Esophagus squamous epithelium (tissue), 5 donors: ENCODE results near the gene NUFIP1. TPM values are rescaled to one million over a fixed set of nuclear protein-coding genes. Genes with fewer than 3 reads are reported as not detected.
A peak's percentile ranks its signal among the peaks of the same experiment; 100 is the strongest.

Experiments
- DNase-seq: peaks from one replicate; lab custom pipeline; 2025; lab: John Stamatoyannopoulos, UW
- H3K27ac ChIP-seq, 4 donors: fragments of 200-600 bp; sonication (generic); one replicate each; pipeline ENCODE4 v1.5.1; 2016 to 2019; ENCODE audit warnings: mild to moderate bottlenecking in 1 of 4
- H3K27me3 ChIP-seq, 4 donors: fragments of 200-600 bp; sonication (generic); 1 replicate in 3 of 4; 2 replicates in 1 of 4; pipeline versions ENCODE4 v1.5.1 to v1.6.0; 2017 to 2021; ENCODE audit warnings: antibody characterized with exemption in 1 of 4
- H3K36me3 ChIP-seq, 3 donors: fragments of 200-600 bp; sonication (generic); one replicate each; pipeline ENCODE4 v1.5.1; 2016 to 2019
- H3K4me1 ChIP-seq, 3 donors: fragments of 200-600 bp; sonication (generic); one replicate each; pipeline ENCODE4 v1.5.1; 2017 to 2019
- H3K4me3 ChIP-seq, 4 donors: fragments of 200-600 bp; sonication (generic); 1 replicate in 3 of 4; 2 replicates in 1 of 4; pipeline ENCODE4 v1.5.1; 2016 to 2019; ENCODE audit warnings: mild to moderate bottlenecking in 2 of 4, moderate library complexity in 1 of 4
- H3K9me3 ChIP-seq, 3 donors: fragments of 200-600 bp; sonication (generic); one replicate each; pipeline ENCODE4 v1.5.1; 2016 to 2019
- POLR2A ChIP-seq, 4 donors: fragments of 450-650 bp; IDR thresholded peaks; one replicate each; pipeline ENCODE4 v1.6.1; 2017; ENCODE audit warnings: antibody characterized with exemption in 4 of 4, mild to moderate bottlenecking in 4 of 4, moderate library complexity in 3 of 4
- WGBS, 2 donors: methylation state at CpG; one replicate each; pipeline ENCODE4 v1.1.5; 2018; 5-methylcytosine and 5-hydroxymethylcytosine counted together
- intact Hi-C: fragments of 100-400 bp; cut with DNase I; formaldehyde crosslinking; loops from one replicate; pipeline ENCODE4 v1.15.0; 2022
- total RNA-seq, 4 donors: library from RNA; depleted of rRNA; stranded (reverse); fragments of >200 nt; gene quantifications; one replicate each; pipeline ENCODE4 v1.1.0, GENCODE V29; 2016
- TF ChIP-seq, protein P1 (sequence below), 6 experiments: fragments of 450-650 bp in 4 of 6; fragments of 200-600 bp in 2 of 6; sonication (generic) in 2 of 6; IDR thresholded peaks; one replicate each; pipeline ENCODE4 v1.5.1; 2016 to 2019; ENCODE audit warnings: antibody characterized with exemption in 6 of 6, mild to moderate bottlenecking in 4 of 6, moderate library complexity in 4 of 6
- donor health status: DM: yes; HTN: yes; CAD: no.

Gene NUFIP1
- total RNA-seq, 4 donors from 2014 or later: 1.5 to 4.0 (median 3.3) TPM

DNA sequence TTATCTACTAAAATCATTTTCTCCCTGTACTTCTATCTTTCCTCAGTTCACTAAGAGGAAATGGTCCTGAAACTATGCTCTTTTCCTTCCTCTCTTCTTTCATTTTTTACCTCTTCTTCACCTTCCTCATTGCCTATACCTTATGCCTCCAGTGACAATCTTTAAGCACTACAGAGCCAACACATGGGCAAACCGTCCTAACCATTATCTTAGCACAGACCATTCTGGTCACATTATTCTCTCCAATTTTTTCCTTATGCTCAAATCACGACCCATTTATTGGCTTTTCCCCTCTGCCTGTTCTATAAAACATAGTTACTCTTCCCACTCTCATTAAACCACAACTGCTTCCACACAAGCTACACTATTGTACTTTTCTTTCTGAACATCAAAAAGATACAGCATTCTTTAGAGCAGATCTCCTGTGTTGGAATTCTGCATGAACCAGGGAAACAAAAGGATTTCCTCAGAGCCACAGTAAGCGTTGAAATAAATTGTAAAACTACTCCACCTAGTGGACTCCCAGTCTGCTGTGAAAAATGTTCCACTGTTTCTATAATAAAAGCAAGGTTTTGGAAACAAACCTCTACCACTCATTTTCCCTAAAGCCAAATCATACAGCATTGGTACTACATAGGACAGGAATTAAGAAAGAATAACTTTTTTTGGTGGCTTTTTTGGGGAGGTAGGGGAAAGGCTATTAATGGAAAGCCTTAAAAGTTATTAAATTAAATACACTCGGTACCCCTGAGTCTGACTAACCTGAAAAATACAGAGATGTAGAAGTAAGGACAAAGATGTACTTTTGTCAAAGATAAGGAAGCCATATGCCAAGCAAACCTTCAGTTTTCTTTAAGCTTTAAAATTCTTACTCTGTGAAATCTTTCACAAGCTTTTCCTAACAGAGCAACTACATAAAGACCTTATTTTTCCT is 19.5 kb downstream of the NUFIP1 start:
- H3K9me3 ChIP-seq: no peaks in the 10 kb centered on the region
- DNase-seq: no peak
- no peak overlapping the region for H3K4me3 ChIP-seq
- H3K4me1 ChIP-seq: peaks cover 0 to 22% (median 0%) of the 10 kb centered on the region in 3 donors
- no peak for TF ChIP-seq POLR2A (IDR thresholded peaks at IDR 0.05)
- TF ChIP-seq, protein P1, sequence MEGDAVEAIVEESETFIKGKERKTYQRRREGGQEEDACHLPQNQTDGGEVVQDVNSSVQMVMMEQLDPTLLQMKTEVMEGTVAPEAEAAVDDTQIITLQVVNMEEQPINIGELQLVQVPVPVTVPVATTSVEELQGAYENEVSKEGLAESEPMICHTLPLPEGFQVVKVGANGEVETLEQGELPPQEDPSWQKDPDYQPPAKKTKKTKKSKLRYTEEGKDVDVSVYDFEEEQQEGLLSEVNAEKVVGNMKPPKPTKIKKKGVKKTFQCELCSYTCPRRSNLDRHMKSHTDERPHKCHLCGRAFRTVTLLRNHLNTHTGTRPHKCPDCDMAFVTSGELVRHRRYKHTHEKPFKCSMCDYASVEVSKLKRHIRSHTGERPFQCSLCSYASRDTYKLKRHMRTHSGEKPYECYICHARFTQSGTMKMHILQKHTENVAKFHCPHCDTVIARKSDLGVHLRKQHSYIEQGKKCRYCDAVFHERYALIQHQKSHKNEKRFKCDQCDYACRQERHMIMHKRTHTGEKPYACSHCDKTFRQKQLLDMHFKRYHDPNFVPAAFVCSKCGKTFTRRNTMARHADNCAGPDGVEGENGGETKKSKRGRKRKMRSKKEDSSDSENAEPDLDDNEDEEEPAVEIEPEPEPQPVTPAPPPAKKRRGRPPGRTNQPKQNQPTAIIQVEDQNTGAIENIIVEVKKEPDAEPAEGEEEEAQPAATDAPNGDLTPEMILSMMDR (IDR thresholded peaks at IDR 0.05): peak; percentile 71 to 87 (median 78)
- WGBS, 2 donors: 52 to 58% methylated on average over 4 of the region's 4 CpGs
- peak overlapping the region in 2 of 4 donors; percentile 23 to 39 for H3K27ac ChIP-seq
- intact Hi-C loops: loop anchor here (5.0 to 10.0 kb wide), 2 partner anchors 395 to 488 kb away; partner anchors contain the start of gene TSC22D1
- H3K27me3 ChIP-seq: no peaks in the 10 kb centered on the region
- peaks cover 0 to 30% (median 7%) of the 10 kb centered on the region in 3 donors for H3K36me3 ChIP-seq

DNA sequence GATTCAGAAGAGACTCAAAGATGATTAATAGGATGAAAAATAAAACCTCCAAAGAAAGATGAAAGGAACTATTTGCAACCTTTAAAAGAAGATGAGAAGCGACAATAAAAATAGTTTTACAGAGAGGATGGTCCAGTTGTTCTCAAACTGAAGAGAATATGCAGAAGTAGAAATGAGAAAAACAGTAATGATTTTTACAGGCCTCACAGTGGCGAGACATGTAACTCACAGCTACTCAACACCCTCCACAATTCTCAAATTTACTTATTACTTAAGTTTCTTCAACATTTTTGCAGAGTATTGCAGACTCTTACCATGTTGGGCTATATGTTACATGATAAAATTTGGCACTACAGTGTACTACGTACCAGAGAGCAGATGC is 20.8 kb downstream of the NUFIP1 start:
- Histone ChIP-seq H3K36me3 (peaks cover 0 to 36% (median 8%) of the 10 kb centered on the region in 3 donors), H3K27me3 (no peaks in the 10 kb centered on the region), H3K4me3 (no peak overlapping the region), H3K9me3 (no peaks in the 10 kb centered on the region), H3K4me1 (peaks cover 0 to 22% (median 0%) of the 10 kb centered on the region in 3 donors), H3K27ac (peak overlapping the region in 2 of 4 donors; percentile 11 to 18)
- no peak for TF ChIP-seq POLR2A (IDR thresholded peaks at IDR 0.05)
- TF ChIP-seq, protein P1 (IDR thresholded peaks at IDR 0.05): no peak
- intact Hi-C loops: loop anchor here (10.0 kb wide), 1 partner anchor 394 kb away; the partner anchor contains the start of gene TSC22D1
- 82 to 90% methylated on average over 3 of the region's 3 CpGs for WGBS, 2 donors
- no peak for DNase-seq

DNA sequence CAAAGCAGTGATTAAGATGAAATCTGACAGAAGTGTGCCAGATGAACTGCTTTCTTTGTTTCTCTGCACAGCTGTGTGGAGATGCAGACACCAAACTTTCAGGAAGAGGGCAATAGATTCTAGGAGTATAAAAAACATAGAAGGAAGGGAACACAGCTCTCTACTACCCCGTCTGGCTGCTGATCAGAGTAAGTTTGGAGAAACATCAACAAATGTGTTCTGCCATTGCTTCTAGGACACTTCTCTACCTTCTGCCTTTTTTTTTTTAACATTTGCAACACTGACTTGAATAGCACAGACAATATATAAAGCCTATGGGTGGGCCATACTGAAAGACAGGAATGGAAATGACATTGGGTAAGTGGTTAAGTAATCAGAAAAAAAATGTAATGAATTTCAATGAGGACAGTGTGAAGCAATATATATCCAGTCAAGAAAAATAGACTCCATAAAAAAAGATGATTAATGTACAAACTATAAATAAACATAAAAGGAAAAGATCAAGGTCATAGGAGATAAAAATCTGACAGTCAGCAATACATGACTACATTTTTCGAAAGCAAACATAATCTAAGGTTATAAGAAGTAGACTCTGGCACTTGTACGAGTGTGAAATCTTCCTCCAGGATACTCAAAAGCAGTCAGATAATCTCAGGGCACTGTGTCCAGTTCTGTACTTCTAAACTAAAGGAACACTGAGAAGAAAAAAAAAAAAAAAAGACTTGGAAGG is 21.4 kb downstream of the NUFIP1 start:
- Histone ChIP-seq H3K27ac (peak overlapping the region in 2 of 4 donors; percentile 11 to 15), H3K9me3 (peaks cover 0 to 5% (median 2%) of the 10 kb centered on the region in 3 donors), H3K27me3 (no peaks in the 10 kb centered on the region), H3K36me3 (peaks cover 0 to 41% (median 8%) of the 10 kb centered on the region in 3 donors), H3K4me1 (peaks cover 0 to 22% (median 0%) of the 10 kb centered on the region in 3 donors), H3K4me3 (no peak overlapping the region)
- DNase-seq: no peak
- intact Hi-C loops: loop anchor here (10.0 kb wide), 1 partner anchor 393 kb away; the partner anchor contains the start of gene TSC22D1
- TF ChIP-seq POLR2A (IDR thresholded peaks at IDR 0.05): no peak
- TF ChIP-seq, protein P1 (IDR thresholded peaks at IDR 0.05): peak in 4 of 6 experiments; percentile 4 to 13 (median 6)
- 61 to 70% methylated on average over 3 of the region's 3 CpGs for WGBS, 2 donors

DNA sequence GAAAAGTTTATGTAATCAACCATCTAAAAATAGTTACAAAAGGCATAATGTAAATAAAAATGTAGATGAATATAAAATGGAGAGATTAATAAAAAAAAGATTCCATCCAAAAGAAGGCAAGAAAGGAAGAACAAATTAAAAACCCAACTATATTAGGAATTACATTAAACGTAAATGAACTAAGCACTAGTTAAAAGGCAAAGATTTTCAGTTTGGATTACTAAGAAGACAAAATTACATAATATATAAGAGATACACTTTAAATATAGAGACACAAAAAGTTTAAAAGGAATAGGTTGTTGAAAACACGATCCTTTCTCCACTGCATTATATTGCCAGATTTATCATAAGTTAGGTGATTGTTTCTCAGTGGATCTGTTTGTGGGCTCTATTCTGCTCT is 27.3 kb downstream of the NUFIP1 start:
- DNase-seq: no peak
- Histone ChIP-seq H3K27me3 (no peaks in the 10 kb centered on the region), H3K36me3 (peaks cover 0 to 76% (median 8%) of the 10 kb centered on the region in 3 donors), H3K4me1 (peaks cover 0 to under 1% (median 0%) of the 10 kb centered on the region in 3 donors), H3K4me3 (no peak overlapping the region), H3K27ac (no peak overlapping the region), H3K9me3 (peaks cover 0 to 14% (median 11%) of the 10 kb centered on the region in 3 donors)
- TF ChIP-seq, protein P1 (IDR thresholded peaks at IDR 0.05): no peak
- TF ChIP-seq POLR2A (IDR thresholded peaks at IDR 0.05): no peak
- 93 to 100% methylated on average over 2 of the region's 2 CpGs for WGBS, 2 donors
- intact Hi-C loops: loop anchor here (10.0 kb wide), 1 partner anchor 387 kb away; the partner anchor contains the start of gene TSC22D1
